ENCODE results near the gene TAS2R1. TPM values are rescaled to one million over a fixed set of nuclear protein-coding genes. Genes with fewer than 3 reads are reported as not detected.

The TAS2R1 gene
- total RNA-seq, 1 donor, result not detected

DNA sequence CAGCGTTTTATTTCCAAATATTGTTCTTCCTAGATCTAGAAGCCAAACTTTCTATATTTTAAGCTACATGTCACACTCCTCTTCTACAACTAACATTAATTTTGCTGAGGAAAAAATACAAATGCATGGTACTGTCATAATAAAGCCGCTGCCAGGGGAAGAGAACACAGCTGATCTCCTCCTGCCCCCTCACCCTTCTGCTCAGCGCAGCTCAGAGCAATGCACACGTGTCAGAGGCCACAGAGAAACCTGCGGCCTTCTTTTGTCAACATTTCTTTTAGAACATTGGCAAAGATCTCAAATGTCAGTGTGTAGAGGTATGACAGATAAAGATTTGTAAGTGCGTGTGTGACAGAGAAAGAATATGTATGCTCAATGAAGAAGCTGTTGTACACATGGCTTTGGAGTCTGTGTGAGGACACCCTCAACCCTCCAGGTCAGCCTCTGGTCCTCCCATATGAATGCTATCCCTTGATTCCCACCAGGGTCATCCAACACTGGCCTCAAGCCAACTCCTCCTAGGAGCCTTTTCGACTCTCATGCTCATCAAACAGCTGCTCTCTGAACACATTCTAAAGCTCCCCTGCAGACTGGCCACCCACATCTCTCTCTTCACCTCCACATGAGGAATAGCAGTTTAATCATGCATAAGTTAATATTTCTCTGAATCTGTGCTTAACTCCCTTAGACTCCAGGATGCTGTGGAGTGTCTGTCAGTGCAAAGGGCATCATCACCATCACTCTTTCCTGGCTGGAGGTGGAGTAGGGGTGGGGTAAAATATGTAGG lies 40.9 kb downstream of the TAS2R1 start:
- no peak for DNase-seq (ENCODE audit: low read depth in 2 of 3, low spot score in 2 of 3)

DNA sequence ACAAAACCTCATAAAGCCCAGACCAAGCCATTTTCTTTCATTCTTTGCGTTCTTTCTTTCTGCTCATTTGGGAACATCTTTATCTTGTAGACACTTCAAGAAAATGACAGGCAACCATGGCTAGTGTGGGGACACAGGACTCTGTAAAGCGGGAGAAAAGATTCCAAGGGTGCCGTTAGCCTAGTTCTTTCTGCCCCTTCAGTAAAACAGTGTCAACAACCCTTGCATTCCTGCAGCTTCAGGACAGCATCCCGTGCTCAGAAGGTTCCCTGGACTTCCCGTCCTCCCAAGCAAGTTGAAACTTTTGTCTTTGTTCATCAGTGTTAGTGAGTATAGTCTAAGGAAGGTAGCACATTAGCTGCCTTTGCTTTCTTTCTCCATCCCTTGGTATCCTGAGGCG lies 41.9 kb downstream of the TAS2R1 start:
- DNase-seq (ENCODE audit: low read depth in 2 of 3, low spot score in 2 of 3), result no peak

DNA sequence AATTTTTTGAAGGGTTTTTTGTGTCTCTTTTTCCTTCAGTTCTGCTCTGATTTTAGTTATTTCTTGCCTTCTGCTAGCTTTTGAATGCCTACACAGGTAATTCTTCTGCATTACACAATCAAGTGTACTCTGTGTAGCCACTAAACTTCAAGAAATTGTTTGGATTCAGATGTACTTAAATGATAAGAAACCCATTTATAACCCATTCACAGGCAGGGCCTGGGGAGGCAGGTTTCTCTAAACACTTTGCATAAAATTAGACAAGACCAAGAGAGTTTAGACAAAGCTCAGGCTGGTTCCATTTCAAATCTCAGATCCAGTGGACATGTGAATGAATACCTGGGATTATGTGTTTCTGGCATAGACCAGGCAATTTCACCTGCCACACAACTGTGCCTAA lies 43.0 kb downstream of the TAS2R1 start:
- no peak for DNase-seq (ENCODE audit: low read depth in 2 of 3, low spot score in 2 of 3)

DNA sequence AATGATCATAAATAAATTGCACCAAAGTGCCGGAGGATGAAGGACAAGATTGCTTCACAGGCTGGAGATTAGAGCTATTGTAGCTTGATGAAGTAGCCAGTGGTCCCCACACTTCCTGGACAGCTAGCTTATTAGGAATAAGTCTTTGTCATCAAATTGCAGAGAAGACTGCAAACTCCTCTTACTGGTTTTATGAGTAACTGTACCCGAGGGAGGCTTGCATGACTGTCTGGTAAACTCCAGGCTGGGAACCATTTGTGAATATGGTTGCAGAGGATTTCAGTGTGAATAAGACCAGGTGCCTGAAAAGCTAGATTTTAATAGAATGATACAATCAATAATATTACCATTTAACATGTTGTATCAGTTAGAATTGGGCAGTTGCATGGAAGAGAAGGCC lies 47.7 kb downstream of the TAS2R1 start:
- no peak for DNase-seq (ENCODE audit: low read depth in 2 of 3, low spot score in 2 of 3)

Other genes starting within 250 kb of the TAS2R1 start
- under 0.01 TPM for gene SEMA5A, start 84.3 kb downstream of the TAS2R1 start, total RNA-seq